Progenitor cell of endocrine pancreas (in vitro differentiated cells): Measurements from ENCODE around the gene EIF4G2. TPM values are rescaled to one million over a fixed set of nuclear protein-coding genes. Genes with fewer than 3 reads are reported as not detected.
A peak's percentile ranks its signal among the peaks of the same experiment; 100 is the strongest.

ENCODE experiments used
- DNase-seq: peaks from one replicate; pipeline ENCODE4 v3.0.0; 2021; ENCODE audit warnings: low spot score; ENCODE audit not compliant: unreplicated experiment
- H3K27ac Mint-ChIP-seq: 2 replicates; pipeline ENCODE4 v1.8.0; 2021; ENCODE audit warnings: mild to moderate bottlenecking, moderate library complexity, mixed read lengths
- H3K27me3 Mint-ChIP-seq: 2 replicates; pipeline ENCODE4 v1.8.0; 2021; ENCODE audit warnings: mixed read lengths
- H3K36me3 Mint-ChIP-seq: 2 replicates; pipeline ENCODE4 v1.8.0; 2022; ENCODE audit warnings: mixed read lengths; ENCODE audit not compliant: insufficient read depth
- H3K4me1 Mint-ChIP-seq: 2 replicates; pipeline ENCODE4 v1.8.0; 2021; ENCODE audit warnings: low read depth, mixed read lengths
- H3K4me3 Mint-ChIP-seq: 2 replicates; pipeline ENCODE4 v1.8.0; 2021; ENCODE audit warnings: low read depth, mild to moderate bottlenecking, moderate library complexity, mixed read lengths
- H3K9me3 Mint-ChIP-seq: 2 replicates; pipeline ENCODE4 v1.8.0; 2021; ENCODE audit warnings: low read depth, mixed read lengths
- total RNA-seq: library from RNA; stranded (reverse); gene quantifications from 2 replicates; pipeline ENCODE4 v1.2.1, GENCODE V29; 2021
- TF ChIP-seq, protein P1 (sequence below): fragments of 200-600 bp; sonication (generic); IDR thresholded peaks from one replicate; pipeline ENCODE4 v1.5.0; 2021; ENCODE audit warnings: antibody characterized with exemption, mild to moderate bottlenecking; ENCODE audit not compliant: unreplicated experiment

EIF4G2 gene
- total RNA-seq, 1 donor from 2014 or later, result 1,076 TPM

DNA sequence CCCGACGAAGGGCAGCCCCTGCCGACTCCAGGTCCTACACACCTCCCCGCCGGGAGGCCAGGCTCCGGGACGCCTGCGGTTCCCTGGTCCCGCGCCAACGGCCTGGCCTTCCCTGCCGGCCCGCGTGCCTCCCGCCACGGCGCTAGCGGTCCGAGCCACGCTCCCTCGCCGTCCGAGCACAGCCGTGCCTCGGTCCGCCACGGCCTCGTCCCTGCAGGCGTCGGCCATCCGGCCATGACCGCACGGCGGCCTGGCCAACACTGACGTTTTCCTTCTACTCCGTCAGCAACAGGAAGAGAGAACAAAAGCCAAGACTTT lies 532 bp downstream of the EIF4G2 start:
- peaks cover 43% of the 10 kb centered on the region for H3K4me1 Mint-ChIP-seq
- peaks cover 42% of the 10 kb centered on the region for H3K36me3 Mint-ChIP-seq
- no peaks in the 10 kb centered on the region for H3K27me3 Mint-ChIP-seq
- peak overlapping the region; percentile 93 for H3K4me3 Mint-ChIP-seq
- peak overlapping the region; percentile 99 for H3K27ac Mint-ChIP-seq
- H3K9me3 Mint-ChIP-seq, result no peaks in the 10 kb centered on the region
- TF ChIP-seq, protein P1, sequence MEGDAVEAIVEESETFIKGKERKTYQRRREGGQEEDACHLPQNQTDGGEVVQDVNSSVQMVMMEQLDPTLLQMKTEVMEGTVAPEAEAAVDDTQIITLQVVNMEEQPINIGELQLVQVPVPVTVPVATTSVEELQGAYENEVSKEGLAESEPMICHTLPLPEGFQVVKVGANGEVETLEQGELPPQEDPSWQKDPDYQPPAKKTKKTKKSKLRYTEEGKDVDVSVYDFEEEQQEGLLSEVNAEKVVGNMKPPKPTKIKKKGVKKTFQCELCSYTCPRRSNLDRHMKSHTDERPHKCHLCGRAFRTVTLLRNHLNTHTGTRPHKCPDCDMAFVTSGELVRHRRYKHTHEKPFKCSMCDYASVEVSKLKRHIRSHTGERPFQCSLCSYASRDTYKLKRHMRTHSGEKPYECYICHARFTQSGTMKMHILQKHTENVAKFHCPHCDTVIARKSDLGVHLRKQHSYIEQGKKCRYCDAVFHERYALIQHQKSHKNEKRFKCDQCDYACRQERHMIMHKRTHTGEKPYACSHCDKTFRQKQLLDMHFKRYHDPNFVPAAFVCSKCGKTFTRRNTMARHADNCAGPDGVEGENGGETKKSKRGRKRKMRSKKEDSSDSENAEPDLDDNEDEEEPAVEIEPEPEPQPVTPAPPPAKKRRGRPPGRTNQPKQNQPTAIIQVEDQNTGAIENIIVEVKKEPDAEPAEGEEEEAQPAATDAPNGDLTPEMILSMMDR, result no peak
- no peak for DNase-seq

DNA sequence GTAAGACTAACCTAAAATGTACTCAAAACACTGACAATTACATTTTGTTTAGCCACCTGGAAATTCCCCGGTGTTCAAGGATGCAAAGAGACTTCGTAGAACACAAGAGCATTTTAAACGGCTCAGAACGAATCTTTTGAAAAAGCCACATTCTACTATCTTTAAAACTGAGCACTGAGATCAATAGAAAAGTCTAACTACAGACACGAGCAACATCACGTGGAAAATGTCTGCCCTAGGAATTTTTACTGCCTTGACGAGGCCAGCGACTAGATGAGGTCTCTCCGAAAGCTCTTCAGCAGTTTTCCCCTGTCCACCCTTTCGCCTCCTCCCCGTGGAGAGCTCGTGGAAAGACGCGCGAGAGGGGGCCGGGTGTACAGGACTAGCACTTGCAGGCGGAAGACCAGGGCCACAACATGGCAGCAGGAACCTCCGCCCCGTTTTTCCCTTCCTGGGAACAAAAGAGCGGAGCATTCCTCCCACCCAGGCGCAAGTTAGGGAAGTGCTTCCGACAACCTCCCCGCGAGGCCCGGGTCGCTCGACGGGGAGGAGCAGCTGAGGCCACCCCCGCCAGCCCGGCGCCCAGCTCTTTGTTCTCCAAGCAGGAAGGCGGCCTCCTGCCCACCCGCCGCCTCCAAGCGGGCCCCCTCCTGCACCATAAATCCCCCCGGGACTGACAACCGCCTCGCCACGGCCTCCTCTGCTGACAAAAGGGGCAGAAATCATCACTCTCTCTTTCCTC lies 1.1 kb downstream of the EIF4G2 start:
- peaks cover 43% of the 10 kb centered on the region for H3K36me3 Mint-ChIP-seq
- H3K9me3 Mint-ChIP-seq, result no peaks in the 10 kb centered on the region
- H3K4me1 Mint-ChIP-seq, result peaks cover 43% of the 10 kb centered on the region

DNA sequence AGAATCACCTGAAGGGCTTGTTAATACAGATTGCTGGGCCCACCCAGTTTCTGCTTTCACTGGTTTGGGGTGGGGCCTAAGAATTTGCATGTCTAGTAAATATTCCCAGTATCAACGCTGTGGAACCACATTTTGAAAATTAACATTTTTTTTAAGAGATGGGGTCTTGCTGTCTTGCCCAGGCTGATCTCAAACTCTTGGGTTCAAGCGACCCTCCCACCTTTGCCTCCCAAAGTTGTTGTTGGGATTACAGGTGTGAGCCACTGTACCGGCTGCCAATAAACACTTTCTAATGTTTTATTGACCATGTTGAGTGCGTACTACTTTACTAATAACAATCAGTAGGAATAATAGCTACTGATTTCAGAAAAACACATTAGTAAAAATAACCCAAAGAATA lies 2.5 kb downstream of the EIF4G2 start:
- Mint-ChIP-seq H3K4me3 (peak overlapping the region; percentile 93), H3K27me3 (no peaks in the 10 kb centered on the region), H3K9me3 (no peaks in the 10 kb centered on the region), H3K4me1 (peaks cover 42% of the 10 kb centered on the region), H3K36me3 (peaks cover 56% of the 10 kb centered on the region), H3K27ac (peak overlapping the region; percentile 99)
- TF ChIP-seq, protein P1, result no peak
- DNase-seq, result no peak

More for the DNA sequence above, 1.1 kb downstream of the EIF4G2 start:
- peak overlapping the region; percentile 93 for H3K4me3 Mint-ChIP-seq
- H3K27me3 Mint-ChIP-seq, result no peaks in the 10 kb centered on the region
- TF ChIP-seq, protein P1, result no peak
- H3K27ac Mint-ChIP-seq, result peak overlapping the region; percentile 99
- DNase-seq, result peak; percentile 29

DNA sequence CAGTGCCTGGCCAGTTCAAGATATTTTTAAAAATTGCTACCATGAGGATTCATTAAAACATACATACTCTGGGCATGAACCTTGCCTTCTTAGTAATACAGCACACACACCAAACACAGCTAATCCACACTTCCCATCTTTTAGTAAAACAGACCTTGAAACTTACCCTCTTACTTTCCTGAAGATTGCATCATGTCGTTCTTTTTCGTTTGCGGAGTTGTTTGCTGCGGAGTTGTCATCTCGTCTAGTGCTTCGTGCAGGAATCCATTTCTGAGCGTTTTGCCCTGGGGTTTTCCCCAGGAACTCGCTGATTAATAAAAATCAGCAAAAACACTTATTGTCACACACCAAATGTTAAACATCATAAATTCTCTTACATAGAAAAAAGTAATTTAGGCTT lies 3.0 kb downstream of the EIF4G2 start:
- TF ChIP-seq, protein P1, result no peak
- Mint-ChIP-seq H3K27me3 (no peaks in the 10 kb centered on the region), H3K4me3 (peak overlapping the region; percentile 93), H3K36me3 (peaks cover 60% of the 10 kb centered on the region), H3K9me3 (no peaks in the 10 kb centered on the region), H3K27ac (peak overlapping the region; percentile 90), H3K4me1 (peaks cover 42% of the 10 kb centered on the region)
- DNase-seq, result no peak

DNA sequence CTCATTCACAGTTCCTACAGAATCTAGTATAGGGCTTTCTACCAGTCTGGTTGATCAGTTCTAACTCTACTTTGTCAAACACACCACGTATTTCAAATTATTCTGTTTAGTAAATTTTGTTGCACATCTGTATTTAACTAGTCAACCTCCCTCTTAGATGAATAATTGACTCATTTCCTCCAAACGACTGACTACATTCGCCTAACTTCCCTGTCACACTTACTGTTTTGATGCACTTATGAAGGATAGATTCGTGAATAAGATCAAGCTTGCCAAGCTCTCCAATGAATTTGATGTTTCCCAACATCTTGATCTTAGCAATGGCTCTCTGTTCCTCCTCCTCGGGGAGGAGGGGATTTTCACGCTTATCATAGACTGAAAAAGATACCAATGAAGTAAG lies 5.0 kb downstream of the EIF4G2 start:
- Mint-ChIP-seq H3K4me1 (peaks cover 35% of the 10 kb centered on the region), H3K27me3 (no peaks in the 10 kb centered on the region), H3K9me3 (no peaks in the 10 kb centered on the region), H3K36me3 (peaks cover 75% of the 10 kb centered on the region), H3K4me3 (peak overlapping the region; percentile 3), H3K27ac (peak overlapping the region; percentile 50)
- TF ChIP-seq, protein P1, result no peak
- no peak for DNase-seq
